ENCODE measurements around the gene MOK. TPM values are rescaled to one million over a fixed set of nuclear protein-coding genes. Genes with fewer than 3 reads are reported as not detected.

The MOK gene
- total RNA-seq, 3 donors from 2014 or later (not counting 1 experiment from before 2014, with no cell fraction given): 3.9 to 6.5 (median 4.7) TPM

DNA sequence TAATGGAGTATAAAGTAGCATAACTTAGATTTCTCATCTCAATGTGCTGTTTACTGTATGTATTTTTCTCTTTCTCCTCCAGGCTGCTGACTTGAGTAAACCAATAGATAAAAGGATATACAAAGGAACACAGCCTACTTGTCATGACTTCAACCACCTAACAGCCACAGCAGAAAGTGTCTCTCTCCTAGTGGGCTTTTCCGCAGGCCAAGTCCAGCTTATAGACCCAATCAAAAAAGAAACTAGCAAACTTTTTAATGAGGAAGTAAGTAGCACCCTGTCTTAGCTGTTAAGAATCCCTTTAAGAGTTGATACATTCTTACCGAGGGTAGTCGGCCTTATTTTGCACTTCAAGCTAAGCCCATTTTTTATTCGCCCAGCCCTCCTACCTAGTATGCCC, 110.1 kb downstream of the MOK start:
- Mint-ChIP-seq H3K4me3 (no peak overlapping the region), H3K27me3 (ENCODE audit: low read depth in 2 of 2) (no peaks in the 10 kb centered on the region), H3K9me3 (no peaks in the 10 kb centered on the region), H3K36me3 (peaks cover 10% of the 10 kb centered on the region), H3K27ac (peak overlapping the region; percentile 62 to 65), H3K4me1 (peaks cover 48 to 68% of the 10 kb centered on the region in 2 donors)
- H3K4me3 ChIP-seq (ENCODE audit: low read length): no peak overlapping the region
- 77% methylated on average over 4 of the region's 4 CpGs for WGBS (ENCODE audit: insufficient coverage)
- no peak overlapping the region for H3K27ac ChIP-seq (ENCODE audit: low read length)
- no peaks in the 10 kb centered on the region for H3K9me3 ChIP-seq (ENCODE audit: control insufficient read depth, insufficient read depth, low read length)
- intact Hi-C loops (cut with micrococcal nuclease): no loop called here
- H3K36me3 ChIP-seq (ENCODE audit: control insufficient read depth, insufficient read depth, low read length): peaks cover 24% of the 10 kb centered on the region
- TF ChIP-seq CTCF (IDR thresholded peaks at IDR 0.05): no peak
- DNase-seq (no peak), ATAC-seq (peak; percentile 66 to 86 (median 77))
- H3K4me1 ChIP-seq (ENCODE audit: control insufficient read depth, insufficient read depth, low read length): peaks cover 5% of the 10 kb centered on the region
- no peaks in the 10 kb centered on the region for H3K27me3 ChIP-seq (ENCODE audit: control insufficient read depth, insufficient read depth, low read length)

DNA sequence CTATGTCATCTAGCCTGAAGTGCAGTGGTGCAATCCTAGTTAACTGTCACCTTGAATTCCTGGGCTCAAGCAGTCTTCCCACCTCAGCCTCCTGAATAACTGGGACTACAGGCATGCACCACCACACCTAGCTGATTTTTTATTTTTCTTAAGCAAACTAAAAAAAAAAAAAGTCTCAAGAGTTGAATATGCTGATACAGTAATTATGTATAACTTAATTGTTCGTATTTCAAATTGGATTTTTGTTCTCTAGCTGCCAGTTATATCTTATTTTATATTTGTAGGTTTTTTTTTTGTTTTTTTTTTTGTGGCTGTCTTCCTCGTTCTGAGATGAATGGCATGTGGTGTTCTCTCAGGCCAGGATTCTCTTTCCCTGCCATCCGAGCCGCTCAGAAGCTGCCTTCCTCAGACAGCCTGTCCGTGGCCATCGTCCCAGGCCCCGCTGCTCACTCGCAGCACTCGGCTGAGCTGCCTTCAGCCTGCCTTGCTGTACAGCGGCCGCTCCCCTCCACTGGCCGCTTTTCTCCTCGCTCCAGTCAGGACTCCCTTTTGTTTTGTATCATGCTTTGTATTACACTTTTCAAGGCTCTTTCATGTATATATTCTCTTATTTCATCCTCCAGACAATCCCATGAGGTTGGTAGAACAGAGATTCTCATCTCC, 112.0 kb downstream of the MOK start:
- Mint-ChIP-seq H3K9me3 (no peaks in the 10 kb centered on the region), H3K4me1 (peaks cover 40 to 56% of the 10 kb centered on the region in 2 donors), H3K27ac (peak overlapping the region in 1 of 2 donors; percentile 27), H3K27me3 (ENCODE audit: low read depth in 2 of 2) (no peaks in the 10 kb centered on the region), H3K36me3 (peaks cover 10% of the 10 kb centered on the region), H3K4me3 (no peak overlapping the region)
- no peaks in the 10 kb centered on the region for H3K9me3 ChIP-seq (ENCODE audit: control insufficient read depth, insufficient read depth, low read length)
- intact Hi-C loops (cut with micrococcal nuclease): no loop called here
- ATAC-seq (no peak), DNase-seq (no peak)
- no peak overlapping the region for H3K4me3 ChIP-seq (ENCODE audit: low read length)
- H3K4me1 ChIP-seq (ENCODE audit: control insufficient read depth, insufficient read depth, low read length): peaks cover 5% of the 10 kb centered on the region
- H3K36me3 ChIP-seq (ENCODE audit: control insufficient read depth, insufficient read depth, low read length): peaks cover 10% of the 10 kb centered on the region
- H3K27ac ChIP-seq (ENCODE audit: low read length): no peak overlapping the region
- no peaks in the 10 kb centered on the region for H3K27me3 ChIP-seq (ENCODE audit: control insufficient read depth, insufficient read depth, low read length)
- no peak for TF ChIP-seq CTCF (IDR thresholded peaks at IDR 0.05)
- WGBS (ENCODE audit: insufficient coverage): 97% methylated on average over 12 of the region's 13 CpGs

- Histone ChIP-seq H3K27me3 (ENCODE audit: control insufficient read depth, insufficient read depth, low read length) (no peaks in the 10 kb centered on the region), H3K4me1 (ENCODE audit: control insufficient read depth, insufficient read depth, low read length) (peaks cover 5% of the 10 kb centered on the region), H3K4me3 (ENCODE audit: low read length) (no peak overlapping the region), H3K9me3 (ENCODE audit: control insufficient read depth, insufficient read depth, low read length) (no peaks in the 10 kb centered on the region), H3K27ac (ENCODE audit: low read length) (no peak overlapping the region), H3K36me3 (ENCODE audit: control insufficient read depth, insufficient read depth, low read length) (no peaks in the 10 kb centered on the region)
- intact Hi-C loops (cut with micrococcal nuclease): no loop called here
- ATAC-seq (no peak), DNase-seq (no peak)
- Mint-ChIP-seq H3K9me3 (no peaks in the 10 kb centered on the region), H3K27me3 (ENCODE audit: low read depth in 2 of 2) (no peaks in the 10 kb centered on the region), H3K4me1 (peaks cover 37 to 50% of the 10 kb centered on the region in 2 donors), H3K27ac (peak overlapping the region in 1 of 2 donors; percentile 54), H3K4me3 (no peak overlapping the region), H3K36me3 (no peaks in the 10 kb centered on the region)
- 96% methylated on average over 5 of the region's 5 CpGs for WGBS (ENCODE audit: insufficient coverage)
- TF ChIP-seq CTCF (IDR thresholded peaks at IDR 0.05): no peak
Measured at GRCh38 chr14:102189874-102190273, 115.1 kb downstream of the MOK start.

DNA sequence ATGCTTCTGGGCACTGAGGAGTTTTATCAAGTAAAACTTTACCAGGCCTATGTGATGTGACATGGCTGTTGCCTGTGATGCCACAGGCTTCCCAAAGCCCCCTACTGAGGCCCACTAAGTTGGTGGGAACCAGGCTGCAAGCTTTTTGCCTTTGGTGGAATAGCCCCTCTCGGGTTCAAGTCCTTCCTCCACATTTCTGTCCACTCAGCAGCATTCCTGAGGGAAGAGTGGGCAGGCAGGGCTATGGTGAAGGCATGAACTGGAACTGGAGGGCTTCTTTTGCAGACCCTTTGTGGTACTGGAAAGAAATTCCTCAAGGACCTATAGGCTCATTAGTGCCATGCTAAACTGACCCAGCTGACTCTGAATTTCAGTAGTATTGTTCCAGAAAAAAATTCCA, 116.8 kb downstream of the MOK start:
- Histone ChIP-seq H3K4me1 (ENCODE audit: control insufficient read depth, insufficient read depth, low read length) (peaks cover 5% of the 10 kb centered on the region), H3K27ac (ENCODE audit: low read length) (no peak overlapping the region), H3K36me3 (ENCODE audit: control insufficient read depth, insufficient read depth, low read length) (no peaks in the 10 kb centered on the region), H3K4me3 (ENCODE audit: low read length) (no peak overlapping the region), H3K27me3 (ENCODE audit: control insufficient read depth, insufficient read depth, low read length) (no peaks in the 10 kb centered on the region), H3K9me3 (ENCODE audit: control insufficient read depth, insufficient read depth, low read length) (no peaks in the 10 kb centered on the region)
- Mint-ChIP-seq H3K36me3 (no peaks in the 10 kb centered on the region), H3K27me3 (ENCODE audit: low read depth in 2 of 2) (no peaks in the 10 kb centered on the region), H3K4me1 (peaks cover 38 to 51% of the 10 kb centered on the region in 2 donors), H3K9me3 (no peaks in the 10 kb centered on the region), H3K27ac (no peak overlapping the region), H3K4me3 (no peak overlapping the region)
- DNase-seq (no peak), ATAC-seq (no peak)
- intact Hi-C loops (cut with micrococcal nuclease): no loop called here
- TF ChIP-seq CTCF (IDR thresholded peaks at IDR 0.05): no peak
- 89% methylated on average over 1 of the region's 1 CpG for WGBS (ENCODE audit: insufficient coverage)

All from natural killer cell (primary cell).